ENCODE measurements around the gene EFNB1.
A peak's percentile ranks its signal among the peaks of the same experiment; 100 is the strongest.
"Not testable (repeated sequence)": the region's sequence is repeated elsewhere in the genome, so short reads cannot be mapped to it uniquely, and the experiment has no call there.

Gene EFNB1

DNA sequence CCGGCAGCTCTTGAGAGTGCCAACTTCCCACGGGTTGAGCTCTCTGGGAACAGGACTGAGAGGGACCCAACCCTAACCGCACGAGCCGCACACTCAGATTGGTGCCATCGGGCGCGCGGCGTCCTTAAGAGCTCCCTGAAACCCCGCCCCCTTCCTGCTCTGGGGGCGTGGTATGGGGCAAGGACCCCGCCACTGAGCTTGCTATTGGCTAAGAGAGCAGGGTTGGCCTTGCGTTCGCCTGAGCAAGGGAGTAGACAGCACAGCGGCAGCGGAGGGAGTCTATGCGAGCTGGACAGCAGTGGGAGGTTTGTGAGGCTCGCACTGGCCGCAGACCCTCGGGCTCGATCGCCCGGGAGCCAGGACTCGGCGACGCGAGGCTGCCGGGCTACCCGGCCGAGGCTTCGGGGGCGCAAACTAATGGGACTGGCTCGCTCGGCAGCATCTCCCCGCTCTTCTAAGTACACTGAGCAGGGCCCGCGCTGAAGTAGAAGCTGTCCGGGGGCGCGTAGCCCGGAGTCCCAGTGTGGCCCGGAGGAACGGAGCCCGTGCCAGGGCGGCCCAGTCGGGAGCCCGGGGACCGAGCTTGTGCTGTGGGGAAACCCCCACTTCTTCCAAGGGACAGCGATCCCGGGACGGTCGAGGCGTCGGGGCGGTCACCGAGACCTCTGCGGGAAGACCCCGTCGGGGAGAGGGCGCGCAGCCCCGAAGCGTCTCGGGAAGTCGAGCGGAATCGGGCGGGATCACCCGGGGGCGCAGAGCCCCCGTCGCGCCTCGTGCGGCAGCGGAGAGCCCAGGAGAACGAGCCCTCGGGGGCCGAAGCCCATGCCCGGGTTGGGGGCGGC, at the start of gene EFNB1:
Gene EFNB1 (plus strand): TSS at position 282 of the 842 bp plus-strand sequence. CDS start 756 bp downstream, outside the sequence.
- TF ChIP-seq, protein P1, sequence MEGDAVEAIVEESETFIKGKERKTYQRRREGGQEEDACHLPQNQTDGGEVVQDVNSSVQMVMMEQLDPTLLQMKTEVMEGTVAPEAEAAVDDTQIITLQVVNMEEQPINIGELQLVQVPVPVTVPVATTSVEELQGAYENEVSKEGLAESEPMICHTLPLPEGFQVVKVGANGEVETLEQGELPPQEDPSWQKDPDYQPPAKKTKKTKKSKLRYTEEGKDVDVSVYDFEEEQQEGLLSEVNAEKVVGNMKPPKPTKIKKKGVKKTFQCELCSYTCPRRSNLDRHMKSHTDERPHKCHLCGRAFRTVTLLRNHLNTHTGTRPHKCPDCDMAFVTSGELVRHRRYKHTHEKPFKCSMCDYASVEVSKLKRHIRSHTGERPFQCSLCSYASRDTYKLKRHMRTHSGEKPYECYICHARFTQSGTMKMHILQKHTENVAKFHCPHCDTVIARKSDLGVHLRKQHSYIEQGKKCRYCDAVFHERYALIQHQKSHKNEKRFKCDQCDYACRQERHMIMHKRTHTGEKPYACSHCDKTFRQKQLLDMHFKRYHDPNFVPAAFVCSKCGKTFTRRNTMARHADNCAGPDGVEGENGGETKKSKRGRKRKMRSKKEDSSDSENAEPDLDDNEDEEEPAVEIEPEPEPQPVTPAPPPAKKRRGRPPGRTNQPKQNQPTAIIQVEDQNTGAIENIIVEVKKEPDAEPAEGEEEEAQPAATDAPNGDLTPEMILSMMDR (IDR thresholded peaks at IDR 0.05): no peak
- H2AFZ ChIP-seq: peak within 1 kb of the TSS; percentile 16
- H3K27ac ChIP-seq: peak within 1 kb of the TSS; percentile 96
- no peaks in the 10 kb centered on the region for H3K36me3 ChIP-seq (ENCODE audit: control insufficient read depth, insufficient read depth, low read length)
- no peaks in the 10 kb centered on the region for H3K27me3 ChIP-seq (ENCODE audit: control insufficient read depth, insufficient read depth, low read length)
- peak within 1 kb of the TSS; percentile 77 for H3K4me3 ChIP-seq (ENCODE audit: low read depth, low read length)
- peaks cover 4% of the 10 kb centered on the region for H3K4me1 ChIP-seq
- H3K4me2 ChIP-seq (ENCODE audit: low read length): peak within 1 kb of the TSS; percentile 73
- H3K79me2 ChIP-seq: peaks cover 42% of the 10 kb centered on the region
- no peaks in the 10 kb centered on the region for H3K9me3 ChIP-seq (ENCODE audit: control insufficient read depth, low read length)
- peak within 1 kb of the TSS; percentile 97 for H3K9ac ChIP-seq

DNA sequence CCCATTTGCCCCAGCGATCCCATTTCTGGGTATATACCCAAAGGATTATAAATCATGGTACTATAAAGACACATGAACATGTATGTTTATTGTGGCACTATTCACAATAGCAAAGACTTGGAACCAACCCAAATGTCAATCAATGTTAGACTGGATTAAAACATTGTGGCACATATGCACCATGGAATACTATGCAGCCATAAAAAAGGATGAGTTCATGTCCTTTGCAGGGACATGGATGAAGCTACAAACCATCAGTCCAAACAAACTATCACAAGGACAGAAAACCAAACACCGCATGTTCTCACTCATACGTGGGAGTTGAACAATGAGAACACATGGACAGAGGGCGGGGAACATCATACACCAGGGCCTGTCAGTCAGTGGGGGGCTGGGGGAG, 47.5 kb upstream of the EFNB1 start:
- H2AFZ ChIP-seq; H3K79me2 ChIP-seq; H3K4me3 ChIP-seq (ENCODE audit: low read depth, low read length); H3K4me2 ChIP-seq (ENCODE audit: low read length); H3K4me1 ChIP-seq; H3K27ac ChIP-seq; H3K9me3 ChIP-seq (ENCODE audit: control insufficient read depth, low read length); H3K9ac ChIP-seq; H3K27me3 ChIP-seq (ENCODE audit: control insufficient read depth, insufficient read depth, low read length); H3K36me3 ChIP-seq (ENCODE audit: control insufficient read depth, insufficient read depth, low read length): not testable (repeated sequence)

DNA sequence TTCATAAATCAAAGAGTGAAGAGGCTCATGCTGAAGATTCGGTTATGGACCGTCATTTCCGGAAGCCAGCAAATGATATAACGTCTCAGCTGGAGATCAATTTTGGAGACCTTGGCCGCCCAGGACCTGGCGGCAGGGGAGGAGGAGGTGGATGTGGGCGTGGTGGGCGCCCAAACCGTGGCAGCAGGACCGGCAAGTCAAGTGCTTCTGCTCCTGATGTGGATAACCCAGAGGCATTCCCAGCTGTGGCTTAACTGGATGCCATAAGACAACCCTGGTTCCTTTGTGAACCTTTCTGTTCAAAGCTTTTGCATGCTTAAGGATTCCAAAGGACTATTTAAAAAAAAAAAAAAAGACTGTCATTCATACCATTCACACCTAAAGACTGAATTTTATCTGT, 44.0 kb upstream of the EFNB1 start:
- no peaks in the 10 kb centered on the region for H3K36me3 ChIP-seq (ENCODE audit: control insufficient read depth, insufficient read depth, low read length)
- peaks cover 3% of the 10 kb centered on the region for H3K4me1 ChIP-seq
- H3K27ac ChIP-seq: no peak overlapping the region
- H2AFZ ChIP-seq: no peak overlapping the region
- TF ChIP-seq, protein P1 (IDR thresholded peaks at IDR 0.05): no peak
- H3K79me2 ChIP-seq: no peaks in the 10 kb centered on the region
- no peak overlapping the region for H3K4me3 ChIP-seq (ENCODE audit: low read depth, low read length)
- no peaks in the 10 kb centered on the region for H3K9me3 ChIP-seq (ENCODE audit: control insufficient read depth, low read length)
- no peak overlapping the region for H3K9ac ChIP-seq
- no peaks in the 10 kb centered on the region for H3K27me3 ChIP-seq (ENCODE audit: control insufficient read depth, insufficient read depth, low read length)
- H3K4me2 ChIP-seq (ENCODE audit: low read length): no peak overlapping the region

DNA sequence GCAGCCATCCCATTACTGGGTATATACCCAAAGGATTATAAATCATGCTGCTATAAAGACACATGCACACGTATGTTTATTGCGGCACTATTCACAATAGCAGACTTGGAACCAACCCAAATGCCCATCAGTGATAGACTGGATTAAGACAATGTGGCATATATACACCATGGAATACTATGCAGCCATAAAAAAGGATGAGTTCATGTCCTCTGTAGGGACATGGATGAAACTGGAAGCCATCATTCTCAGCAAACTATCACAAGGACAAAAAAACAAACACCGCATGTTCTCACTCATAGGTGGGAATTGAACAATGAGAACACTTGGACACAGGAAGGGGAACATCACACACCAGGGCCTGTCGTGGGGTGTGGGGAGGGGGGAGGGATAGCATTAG, 42.2 kb upstream of the EFNB1 start:
- H3K9me3 ChIP-seq (ENCODE audit: control insufficient read depth, low read length); H2AFZ ChIP-seq; H3K9ac ChIP-seq; H3K4me2 ChIP-seq (ENCODE audit: low read length); H3K27me3 ChIP-seq (ENCODE audit: control insufficient read depth, insufficient read depth, low read length); H3K79me2 ChIP-seq; H3K36me3 ChIP-seq (ENCODE audit: control insufficient read depth, insufficient read depth, low read length); H3K27ac ChIP-seq; H3K4me1 ChIP-seq; H3K4me3 ChIP-seq (ENCODE audit: low read depth, low read length): not testable (repeated sequence)

DNA sequence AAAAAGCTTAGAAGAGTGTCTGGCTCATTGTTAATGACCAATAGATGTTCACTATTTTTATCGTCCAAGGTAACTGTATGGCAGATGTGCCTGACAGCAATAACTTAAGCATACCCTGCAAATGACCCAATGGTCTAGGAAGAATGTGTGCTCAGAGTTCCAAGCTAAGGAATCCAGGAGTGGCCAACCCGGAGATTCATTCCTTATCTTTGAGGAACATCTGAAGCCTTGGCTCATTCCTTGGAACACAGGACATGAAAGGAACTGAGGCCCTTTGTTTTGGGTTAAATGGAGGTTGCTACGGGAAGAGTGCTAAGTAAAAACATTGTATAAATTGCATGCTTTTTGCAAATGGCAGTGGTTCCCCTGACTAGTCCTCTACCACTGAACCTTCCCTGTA, 38.9 kb upstream of the EFNB1 start:
- no peak overlapping the region for H2AFZ ChIP-seq
- no peak overlapping the region for H3K27ac ChIP-seq
- H3K9me3 ChIP-seq (ENCODE audit: control insufficient read depth, low read length): no peaks in the 10 kb centered on the region
- no peak overlapping the region for H3K9ac ChIP-seq
- H3K79me2 ChIP-seq: no peaks in the 10 kb centered on the region
- H3K27me3 ChIP-seq (ENCODE audit: control insufficient read depth, insufficient read depth, low read length): no peaks in the 10 kb centered on the region
- TF ChIP-seq, protein P1 (IDR thresholded peaks at IDR 0.05): no peak
- H3K36me3 ChIP-seq (ENCODE audit: control insufficient read depth, insufficient read depth, low read length): no peaks in the 10 kb centered on the region
- no peak overlapping the region for H3K4me2 ChIP-seq (ENCODE audit: low read length)
- peaks cover 3% of the 10 kb centered on the region for H3K4me1 ChIP-seq
- H3K4me3 ChIP-seq (ENCODE audit: low read depth, low read length): no peak overlapping the region

All from parathyroid adenoma (tissue), 2 donors.